H9 (cell line): ENCODE results near the gene TRIM44. TPM values are rescaled to one million over a fixed set of nuclear protein-coding genes. Genes with fewer than 3 reads are reported as not detected.

ENCODE experiments used
- DNase-seq: peaks from one replicate; pipeline ENCODE4 v3.0.0-alpha.2; 2017
- H2AFZ ChIP-seq: one replicate; pipeline ENCODE4 v1.6.1; 2013; ENCODE audit warnings: mild to moderate bottlenecking, low read length, control low read depth, moderate library complexity
- H2AK5ac ChIP-seq: 2 replicates; pipeline ENCODE4 v1.6.1; 2013; ENCODE audit warnings: low read length, control low read depth, mixed read lengths; ENCODE audit not compliant: insufficient read length
- H2BK120ac ChIP-seq: one replicate; pipeline ENCODE4 v1.6.1; 2013; ENCODE audit warnings: low read depth, mild to moderate bottlenecking, low read length, control low read depth, inconsistent platforms; ENCODE audit not compliant: poor library complexity, severe bottlenecking
- H2BK12ac ChIP-seq: 2 replicates; pipeline ENCODE4 v1.6.1; 2013; ENCODE audit warnings: low read length, control low read depth, mixed read lengths, low read depth; ENCODE audit not compliant: insufficient read length
- H2BK15ac ChIP-seq: 2 replicates; pipeline ENCODE4 v1.6.1; 2013; ENCODE audit warnings: low read depth, low read length, control low read depth
- H2BK20ac ChIP-seq: one replicate; pipeline ENCODE4 v1.6.1; 2013; ENCODE audit warnings: low read depth, mild to moderate bottlenecking, low read length, control low read depth, inconsistent platforms; ENCODE audit not compliant: poor library complexity, severe bottlenecking
- H2BK5ac ChIP-seq: 2 replicates; pipeline ENCODE4 v1.6.1; 2013; ENCODE audit warnings: low read length, control low read depth, mixed read lengths; ENCODE audit not compliant: insufficient read length
- H3K14ac ChIP-seq: 2 replicates; pipeline ENCODE4 v1.6.1; 2013; ENCODE audit warnings: low read length, control low read depth; ENCODE audit not compliant: insufficient read depth
- H3K18ac ChIP-seq: 2 replicates; pipeline ENCODE4 v1.6.1; 2013; ENCODE audit warnings: low read depth, mild to moderate bottlenecking, mixed read lengths, low read length, control low read depth; ENCODE audit not compliant: insufficient read length
- H3K23ac ChIP-seq: 2 replicates; pipeline ENCODE4 v1.6.1; 2013; ENCODE audit warnings: low read length, control low read depth, mixed read lengths, low read depth; ENCODE audit not compliant: insufficient read length
- H3K23me2 ChIP-seq: 2 replicates; pipeline ENCODE4 v1.6.1; 2013; ENCODE audit warnings: low read depth, mild to moderate bottlenecking, mixed read lengths, low read length, control low read depth; ENCODE audit not compliant: insufficient read length, poor library complexity, severe bottlenecking
- H3K27ac ChIP-seq: 2 replicates; pipeline ENCODE4 v1.5.1; 2013; ENCODE audit warnings: low read length, control low read depth, mixed read lengths, low read depth; ENCODE audit not compliant: insufficient read length
- H3K27me3 ChIP-seq: 2 replicates; pipeline ENCODE4 v1.6.1; 2013; ENCODE audit warnings: low read length, control low read depth, inconsistent platforms; ENCODE audit not compliant: insufficient read depth
- H3K4ac ChIP-seq: 2 replicates; pipeline ENCODE4 v1.6.1; 2013; ENCODE audit warnings: low read depth, mild to moderate bottlenecking, control low read depth, inconsistent platforms, low read length, moderate library complexity
- H3K4me1 ChIP-seq: 2 replicates; pipeline ENCODE4 v1.6.1; 2013; ENCODE audit warnings: low read length, control low read depth, inconsistent platforms; ENCODE audit not compliant: insufficient read depth
- H3K4me2 ChIP-seq: 2 replicates; pipeline ENCODE4 v1.6.1; 2013; ENCODE audit warnings: low read length, control low read depth, mixed read lengths; ENCODE audit not compliant: insufficient read length, insufficient read depth
- H3K56ac ChIP-seq: 2 replicates; pipeline ENCODE4 v1.6.1; 2013; ENCODE audit warnings: low read depth, mild to moderate bottlenecking, mixed read lengths, low read length, control low read depth; ENCODE audit not compliant: insufficient read length
- H3K79me1 ChIP-seq: 2 replicates; pipeline ENCODE4 v1.6.1; 2013; ENCODE audit warnings: low read depth, mild to moderate bottlenecking, moderate library complexity, low read length, control low read depth, inconsistent platforms; ENCODE audit not compliant: insufficient read depth, poor library complexity, severe bottlenecking
- H3K79me2 ChIP-seq: 2 replicates; pipeline ENCODE4 v1.6.1; 2013; ENCODE audit warnings: low read length, control low read depth, inconsistent platforms; ENCODE audit not compliant: insufficient read depth
- H3K9ac ChIP-seq: 2 replicates; pipeline ENCODE4 v1.6.1; 2013; ENCODE audit warnings: low read length, control low read depth, mixed read lengths; ENCODE audit not compliant: insufficient read length; ENCODE audit errors: extremely low read depth
- H3K9me3 ChIP-seq: one replicate; pipeline ENCODE4 v1.6.1; 2013; ENCODE audit warnings: low read depth, low read length, inconsistent platforms; ENCODE audit not compliant: control insufficient read depth
- H3T11ph ChIP-seq: one replicate; pipeline ENCODE4 v1.6.1; 2013; ENCODE audit warnings: mild to moderate bottlenecking, low read length, control low read depth, inconsistent platforms
- H4K20me1 ChIP-seq: one replicate; pipeline ENCODE4 v1.6.1; 2013; ENCODE audit not compliant: control insufficient read depth, insufficient read length, insufficient read depth
- H4K5ac ChIP-seq: 2 replicates; pipeline ENCODE4 v1.6.1; 2013; ENCODE audit warnings: low read depth, mild to moderate bottlenecking, mixed read lengths, low read length, control low read depth; ENCODE audit not compliant: insufficient read length
- H4K8ac ChIP-seq: replicated peaks from 2 replicates; pipeline ENCODE4 v1.6.1; 2013; ENCODE audit warnings: low read length, control low read depth, mixed read lengths, low read depth; ENCODE audit not compliant: insufficient read length
- H4K91ac ChIP-seq: 2 replicates; pipeline ENCODE4 v1.6.1; 2013; ENCODE audit warnings: low read depth, mild to moderate bottlenecking, moderate library complexity, mixed read lengths, low read length, control low read depth; ENCODE audit not compliant: insufficient read length
- H3K27ac Mint-ChIP-seq, 3 experiments: 2 replicates in 2 of 3; 3 replicates in 1 of 3; pipeline ENCODE4 v1.8.0; 2020 to 2021; ENCODE audit warnings: mixed read lengths in 3 of 3, mild to moderate bottlenecking in 1 of 3, moderate library complexity in 1 of 3
- H3K27me3 Mint-ChIP-seq: 2 replicates; pipeline ENCODE4 v1.8.0; 2021; ENCODE audit warnings: low read depth, mild to moderate bottlenecking, moderate library complexity, mixed read lengths
- H3K36me3 Mint-ChIP-seq, 3 experiments: 2 replicates in 2 of 3; 3 replicates in 1 of 3; pipeline ENCODE4 v1.8.0; 2020 to 2021; ENCODE audit warnings: low read depth in 3 of 3, mixed read lengths in 3 of 3; ENCODE audit not compliant: insufficient read depth in 1 of 3
- H3K4me1 Mint-ChIP-seq, 2 experiments: 2 replicates each; pipeline ENCODE4 v1.8.0; 2020; ENCODE audit warnings: mixed read lengths in 2 of 2
- H3K4me3 Mint-ChIP-seq, 2 experiments: 2 replicates in 1 of 2; 3 replicates in 1 of 2; pipeline ENCODE4 v1.8.0; 2020 to 2021; ENCODE audit warnings: mild to moderate bottlenecking in 2 of 2, mixed read lengths in 2 of 2, moderate library complexity in 1 of 2
- H3K9me3 Mint-ChIP-seq, 2 experiments: 2 replicates in 1 of 2; 3 replicates in 1 of 2; pipeline ENCODE4 v1.8.0; 2020; ENCODE audit warnings: mild to moderate bottlenecking in 2 of 2, mixed read lengths in 2 of 2, moderate library complexity in 1 of 2
- CTCF ChIP-seq: fragments of 200-600 bp; sonication (generic); conservative IDR thresholded peaks from 3 replicates; pipeline ENCODE4 v1.8.0; 2021; ENCODE audit warnings: antibody characterized with exemption, mild to moderate bottlenecking
- WGBS: extraction: QIAGEN DNeasy Blood & Tissue Kit; methylation state at CpG from one replicate; pipeline ENCODE4 v1.1.7; 2013; ENCODE audit warnings: missing lambda C conversion rate, low lambda C conversion rate, mixed read lengths; ENCODE audit not compliant: insufficient read length; ENCODE audit errors: extremely low coverage; 5-methylcytosine and 5-hydroxymethylcytosine counted together
- total RNA-seq: library from RNA; stranded (reverse); gene quantifications from 2 replicates; pipeline ENCODE4 v1.2.1, GENCODE V29; 2021

Gene TRIM44
- total RNA-seq, 1 experiment from 2014 or later = 37.7 TPM

- Histone ChIP-seq H3K56ac (no peak overlapping the region), H2AK5ac (no peak overlapping the region), H2BK5ac (no peak overlapping the region), H3K18ac (no peak overlapping the region), H3K14ac (no peak overlapping the region), H3K27me3 (peaks cover 5% of the 10 kb centered on the region; the same call in 1 of the 2 replicates), H2BK12ac (no peak overlapping the region), H4K91ac (no peak overlapping the region), H3K27ac (no peak overlapping the region), H2BK120ac (no peak overlapping the region), H4K8ac (no peak overlapping the region), H3K4me1 (no peaks in the 10 kb centered on the region; the same call in 1 of the 2 replicates), H4K20me1 (no peaks in the 10 kb centered on the region), H3K4ac (no peak overlapping the region), H3K79me2 (no peaks in the 10 kb centered on the region), H2AFZ (no peak overlapping the region), H2BK15ac (no peak overlapping the region), H2BK20ac (no peak overlapping the region), H3K4me2 (no peak overlapping the region), H3K9me3 (no peaks in the 10 kb centered on the region), H3K79me1 (no peaks in the 10 kb centered on the region), H3T11ph (no peak overlapping the region), H3K9ac (no peak overlapping the region), H3K23me2 (peaks cover 17% of the 10 kb centered on the region), H4K5ac (no peak overlapping the region), H3K23ac (no peak overlapping the region)
- H3K4me3 Mint-ChIP-seq = no peak overlapping the region
- peaks cover 53% of the 10 kb centered on the region for H3K27me3 Mint-ChIP-seq
- peaks cover 24 to 35% of the 10 kb centered on the region in 2 experiments for H3K4me1 Mint-ChIP-seq
- peak; percentile 90 for TF ChIP-seq CTCF
- no CpG with 5 or more reads among the region's 8 CpGs for WGBS
- no peak for DNase-seq
- peaks cover 5 to 6% of the 10 kb centered on the region in 2 experiments; a peak in 4 of 5 replicates for H3K9me3 Mint-ChIP-seq
- H3K27ac Mint-ChIP-seq = no peak overlapping the region
- H3K36me3 Mint-ChIP-seq = peaks cover 0 to 4% (median under 1%) of the 10 kb centered on the region in 3 experiments; a peak in 2 of 7 replicates
Measured at GRCh38 chr11:35615921-35616900, 46.4 kb upstream of the TRIM44 start.
